ENCODE measurements around the gene MICU1. TPM values are rescaled to one million over a fixed set of nuclear protein-coding genes. Genes with fewer than 3 reads are reported as not detected.

Gene MICU1
- total and polyA plus RNA-seq, 10 of the 15 experiments (the other 5 are each of a cell fraction or from before 2014, with no cell fraction given) = 18.2 to 36.4 (median 22.2) TPM

DNA sequence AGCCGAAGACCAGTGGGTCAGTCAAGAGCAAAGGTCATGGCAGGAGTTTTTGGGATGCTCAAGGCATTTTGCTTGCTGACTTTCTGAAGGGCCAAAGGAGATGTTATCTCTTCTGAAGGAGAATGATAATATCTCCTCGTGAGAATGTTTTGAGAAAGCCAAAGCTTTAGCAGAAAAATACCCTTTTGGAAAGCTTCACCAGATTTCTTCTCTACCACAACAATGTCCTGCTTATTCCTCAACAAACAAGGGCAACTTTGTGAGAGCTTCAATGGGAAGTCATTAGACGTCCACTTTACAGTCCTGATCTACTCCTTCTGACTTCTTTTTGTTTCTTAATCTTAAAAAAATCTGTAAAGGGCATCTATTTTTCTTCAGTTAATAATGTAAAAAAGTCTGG, 138.4 kb downstream of the MICU1 start:
- H2AFZ ChIP-seq (ENCODE audit: control insufficient read depth, low read depth, low read length) = no peak overlapping the region
- H3K79me2 ChIP-seq (ENCODE audit: control insufficient read depth, insufficient read depth, low read length) = no peaks in the 10 kb centered on the region
- H3K9me3 ChIP-seq (replicated peaks; ENCODE audit: control insufficient read depth, insufficient read depth, low read length) = no peaks in the 10 kb centered on the region
- in situ Hi-C loops (cut with MboI) (no loop called here), intact Hi-C loops (cut with micrococcal nuclease; ENCODE audit: unreplicated experiment) (no loop called here)
- ChIA-PET SMC1A (ENCODE audit: uncharacterized antibody, unreplicated experiment) (no interaction called here), RAD21 (ENCODE audit: unreplicated experiment) (no interaction called here), POLR2A (no interaction called here), CTCF (no interaction called here)
- no peaks in the 10 kb centered on the region for H4K20me1 ChIP-seq (ENCODE audit: control insufficient read depth, insufficient read depth)
- no peak overlapping the region for H3K4me2 ChIP-seq (ENCODE audit: control insufficient read depth, insufficient read depth)
- no peak overlapping the region for H3K9ac ChIP-seq (ENCODE audit: control insufficient read depth, insufficient read depth, low read length)
- BruUV-seq (replicated peaks) = no TSS peak
- no peaks in the 10 kb centered on the region; a peak in 1 of 4 replicates for H3K36me3 ChIP-seq (ENCODE audit: control insufficient read depth in 2 of 2, insufficient read depth in 2 of 2, low read length in 1 of 2)
- ATAC-seq = no peak
- H3K4me1 ChIP-seq (ENCODE audit: control insufficient read depth, insufficient read depth, low read length) = no peaks in the 10 kb centered on the region
- no peak overlapping the region for H3K4me3 ChIP-seq
- DNase-seq (ENCODE audit: low read depth, low spot score) = no peak
- no peaks in the 10 kb centered on the region for H3K27me3 ChIP-seq (replicated peaks in 1 of 2; ENCODE audit: control insufficient read depth in 2 of 2, insufficient read depth in 2 of 2, low read length in 1 of 2)
- no peak overlapping the region for H3K27ac ChIP-seq (ENCODE audit: control insufficient read depth, insufficient read depth)
- FAIRE-seq = no peak
- WGBS (ENCODE audit: insufficient coverage, insufficient replicate concordance, low lambda C conversion rate, missing lambda C conversion rate) = 96% methylated on average over 3 of the region's 3 CpGs
- TF ChIP-seq FOXK2 (IDR thresholded peaks at IDR 0.05) (no peak), RELA (IDR thresholded peaks at IDR 0.05; ENCODE audit: borderline replicate concordance, partially characterized antibody) (no peak), ZNF24 (IDR thresholded peaks at IDR 0.05) (no peak), JUNB (IDR thresholded peaks at IDR 0.05) (no peak), CBFB (IDR thresholded peaks at IDR 0.05; ENCODE audit: low read depth) (no peak), ESRRA (IDR thresholded peaks at IDR 0.05; ENCODE audit: low read length) (no peak), FOXM1 (IDR thresholded peaks at IDR 0.05; ENCODE audit: low read depth, low read length) (no peak), POLR2AphosphoS5 (IDR thresholded peaks at IDR 0.05; ENCODE audit: low read length) (no peak), ETV6 (conservative IDR thresholded peaks at IDR 0.05 in 1 of 2, IDR thresholded peaks at IDR 0.05 in 1 of 2; ENCODE audit: borderline replicate concordance in 1 of 2, low read depth in 1 of 2) (no peak), RAD21 (IDR thresholded peaks at IDR 0.05; ENCODE audit: insufficient read depth, low read depth, low read length) (no peak), GABPA (IDR thresholded peaks at IDR 0.05; ENCODE audit: low read depth) (no peak), DPF2 (IDR thresholded peaks at IDR 0.05) (no peak), SIX5 (IDR thresholded peaks at IDR 0.05; ENCODE audit: low read depth, low read length, severe bottlenecking) (no peak), ZNF217 (IDR thresholded peaks at IDR 0.05) (no peak), TCF3 (IDR thresholded peaks at IDR 0.05; ENCODE audit: borderline replicate concordance, insufficient read depth, low read depth, low read length) (no peak), SUPT20H (IDR thresholded peaks at IDR 0.05; ENCODE audit: borderline replicate concordance, control insufficient read depth, low read depth, low read length) (no peak), RCOR1 (conservative IDR thresholded peaks at IDR 0.05; ENCODE audit: low read depth, low read length) (no peak)

All from GM12878 (cell line).